HG02623 (cell line): ENCODE measurements around the gene KCNK16.

Experiments
- ATAC-seq: cut with Tn5 transposase; IDR thresholded peaks from one replicate; pipeline ENCODE4 v1.9.1; 2021; ENCODE audit warnings: moderate library complexity; ENCODE audit not compliant: unreplicated experiment

Gene KCNK16

GRCh38 chr6:39281312-39281980 is 41.1 kb downstream of the KCNK16 start:
- no peak for ATAC-seq

GRCh38 chr6:39280247-39280731 is 42.2 kb downstream of the KCNK16 start:
- ATAC-seq = no peak

- ATAC-seq = no peak
Observed at GRCh38 chr6:39279539-39279938, 43.0 kb downstream of the KCNK16 start.

- ATAC-seq = no peak
Observed at GRCh38 chr6:39276379-39276995, 46.0 kb downstream of the KCNK16 start.

- no peak for ATAC-seq
Observed at GRCh38 chr6:39274903-39275302, 47.6 kb downstream of the KCNK16 start.

- no peak for ATAC-seq
Observed at GRCh38 chr6:39274471-39274870, 48.0 kb downstream of the KCNK16 start.

GRCh38 chr6:39273406-39273821 is 49.1 kb downstream of the KCNK16 start:
- no peak for ATAC-seq

- ATAC-seq = no peak
Observed at GRCh38 chr6:39269961-39270360, 52.5 kb downstream of the KCNK16 start.

- no peak for ATAC-seq
Observed at GRCh38 chr6:39268721-39269120, 53.8 kb downstream of the KCNK16 start.

GRCh38 chr6:39268171-39268570 is 54.3 kb downstream of the KCNK16 start:
- ATAC-seq = no peak

- no peak for ATAC-seq
Observed at GRCh38 chr6:39266782-39267355, 55.6 kb downstream of the KCNK16 start.

- ATAC-seq = no peak
Observed at GRCh38 chr6:39266375-39266774, 56.1 kb downstream of the KCNK16 start.
